IMR-90 (cell line): Measurements from ENCODE around the gene MTA3. TPM values are rescaled to one million over a fixed set of nuclear protein-coding genes. Genes with fewer than 3 reads are reported as not detected.

Experiments used
- ATAC-seq: fragments of 200-7000 bp; cut with Tn5 transposase; 2 replicates; pipeline ENCODE4 v1.9.1; 2020; ENCODE audit warnings: low read depth, mild to moderate bottlenecking, moderate library complexity
- BruUV-seq: library from RNA; stranded (reverse); fragments of 400-500 nt; replicated peaks from 2 replicates; lab custom pipeline; 2021; lab: Mats Ljungman, UMichigan
- CTCF ChIA-PET: fragments of 300-600 bp; formaldehyde crosslinking; extraction: SDS; loops from one replicate; lab custom pipeline; 2021; ENCODE audit warnings: antibody characterized with exemption; lab: Yijun Ruan, JAX
- POLR2A ChIA-PET: fragments of 300-600 bp; sonication (Branson Sonifier 250); formaldehyde crosslinking; loops from one replicate; lab custom pipeline; 2022; ENCODE audit warnings: antibody characterized with exemption; ENCODE audit not compliant: unreplicated experiment; lab: Charles Lee
- DNase-seq: peaks from one replicate; pipeline ENCODE4 v3.0.0; 2013
- H2AFZ ChIP-seq: replicated peaks from 2 replicates; pipeline ENCODE3; 2013; ENCODE audit warnings: low read length, mild to moderate bottlenecking; ENCODE audit not compliant: poor library complexity
- H2AK5ac ChIP-seq: 2 replicates; pipeline ENCODE4 v1.6.1; 2013; ENCODE audit warnings: low read depth, low read length, inconsistent platforms
- H2AK9ac ChIP-seq: replicated peaks from 2 replicates; pipeline ENCODE3; 2013; ENCODE audit warnings: mild to moderate bottlenecking, low read depth, low read length, moderate library complexity; ENCODE audit not compliant: poor library complexity
- H2BK120ac ChIP-seq: 2 replicates; pipeline ENCODE4 v1.6.1; 2013; ENCODE audit warnings: low read depth, low read length, inconsistent platforms
- H2BK15ac ChIP-seq: 3 replicates; pipeline ENCODE4 v1.6.1; 2013; ENCODE audit warnings: low read depth, low read length, inconsistent platforms
- H2BK20ac ChIP-seq: 2 replicates; pipeline ENCODE4 v1.6.1; 2013; ENCODE audit warnings: low read depth, mild to moderate bottlenecking, inconsistent platforms, low read length, moderate library complexity
- H2BK5ac ChIP-seq: 2 replicates; pipeline ENCODE4 v1.6.1; 2013; ENCODE audit warnings: mild to moderate bottlenecking, low read depth, low read length, inconsistent platforms; ENCODE audit not compliant: poor library complexity, severe bottlenecking
- H3K14ac ChIP-seq: replicated peaks from 2 replicates; pipeline ENCODE4 v1.6.1; 2013; ENCODE audit warnings: low read depth, low read length, inconsistent platforms
- H3K18ac ChIP-seq: 2 replicates; pipeline ENCODE4 v1.6.1; 2013; ENCODE audit warnings: low read depth, low read length, control low read depth
- H3K23ac ChIP-seq: 2 replicates; pipeline ENCODE4 v1.6.1; 2013; ENCODE audit warnings: low read depth, low read length, inconsistent platforms
- H3K27ac ChIP-seq: 2 replicates; pipeline ENCODE4 v1.5.1; 2013; ENCODE audit warnings: mild to moderate bottlenecking, control low read depth, low read length; ENCODE audit not compliant: insufficient read depth
- H3K27me3 ChIP-seq: 2 replicates; pipeline ENCODE4 v1.6.1; 2013; ENCODE audit warnings: low read length; ENCODE audit not compliant: control insufficient read depth, insufficient read depth
- H3K36me3 ChIP-seq: 2 replicates; pipeline ENCODE4 v1.6.1; 2013; ENCODE audit warnings: low read length, mixed read lengths; ENCODE audit not compliant: control insufficient read depth, insufficient read depth
- H3K4ac ChIP-seq: 2 replicates; pipeline ENCODE4 v1.6.1; 2013; ENCODE audit warnings: low read depth, low read length, inconsistent platforms
- H3K4me1 ChIP-seq: 2 replicates; pipeline ENCODE4 v1.6.1; 2013; ENCODE audit warnings: low read length, mixed read lengths; ENCODE audit not compliant: control insufficient read depth, insufficient read depth
- H3K4me2 ChIP-seq: 2 replicates; pipeline ENCODE4 v1.6.1; 2013; ENCODE audit warnings: low read depth, mild to moderate bottlenecking, control low read depth, low read length, moderate library complexity
- H3K4me3 ChIP-seq: 2 replicates; pipeline ENCODE4 v1.5.1; 2013; ENCODE audit warnings: low read depth, mild to moderate bottlenecking, control low read depth, low read length, moderate library complexity; ENCODE audit not compliant: insufficient read depth
- H3K56ac ChIP-seq: 2 replicates; pipeline ENCODE4 v1.6.1; 2013; ENCODE audit warnings: low read length, inconsistent platforms; ENCODE audit not compliant: insufficient read depth; ENCODE audit errors: extremely low read depth
- H3K79me1 ChIP-seq, 2 experiments: 2 replicates each; pipeline ENCODE4 v1.6.1; 2013; ENCODE audit warnings: low read length in 2 of 2, inconsistent platforms in 1 of 2, low read depth in 1 of 2
- H3K9ac ChIP-seq: 2 replicates; pipeline ENCODE4 v1.6.1; 2013; ENCODE audit warnings: low read depth, low read length, control low read depth
- H3K9me1 ChIP-seq: 2 replicates; pipeline ENCODE4 v1.6.1; 2013; ENCODE audit warnings: low read length, inconsistent platforms; ENCODE audit not compliant: insufficient read depth
- H3K9me3 ChIP-seq: 2 replicates; pipeline ENCODE4 v1.6.1; 2013; ENCODE audit warnings: low read length; ENCODE audit not compliant: control insufficient read depth, insufficient read depth
- H4K20me1 ChIP-seq: 2 replicates; pipeline ENCODE4 v1.6.1; 2013; ENCODE audit warnings: low read length, inconsistent platforms; ENCODE audit not compliant: insufficient read depth
- H4K5ac ChIP-seq: 2 replicates; pipeline ENCODE4 v1.6.1; 2013; ENCODE audit warnings: mild to moderate bottlenecking, low read depth, low read length, control low read depth
- H4K8ac ChIP-seq, 2 experiments: 2 replicates each; pipeline ENCODE4 v1.6.1; 2013; ENCODE audit warnings: low read depth in 2 of 2, low read length in 2 of 2, control low read depth in 1 of 2, inconsistent platforms in 1 of 2
- H4K91ac ChIP-seq: 2 replicates; pipeline ENCODE4 v1.6.1; 2013; ENCODE audit warnings: low read depth, low read length, inconsistent platforms; ENCODE audit not compliant: insufficient read depth
- BHLHE40 ChIP-seq: fragments of 150-350 bp; IDR thresholded peaks from 2 replicates; pipeline ENCODE4 v1.6.1; 2016; ENCODE audit warnings: mild to moderate bottlenecking, low read depth, low read length
- CEBPB ChIP-seq: IDR thresholded peaks from 2 replicates; pipeline ENCODE4 v1.6.1; 2012; ENCODE audit warnings: low read depth, low read length, improper control_type of control experiment
- CHD1 ChIP-seq: IDR thresholded peaks from 2 replicates; pipeline ENCODE4 v1.6.1; 2012; ENCODE audit warnings: low read depth, low read length, improper control_type of control experiment
- CTCF ChIP-seq: conservative IDR thresholded peaks from 2 replicates; pipeline ENCODE4 v1.5.1; 2012; ENCODE audit warnings: mild to moderate bottlenecking, low read depth, low read length, improper control_type of control experiment
- ELK1 ChIP-seq: fragments of 150-350 bp; IDR thresholded peaks from 2 replicates; pipeline ENCODE4 v1.6.1; 2016; ENCODE audit warnings: low read depth, mild to moderate bottlenecking, low read length, moderate library complexity, borderline replicate concordance
- FOS ChIP-seq: fragments of 150-350 bp; IDR thresholded peaks from 2 replicates; pipeline ENCODE4 v1.6.1; 2016; ENCODE audit warnings: low read depth, low read length
- MAFK ChIP-seq: IDR thresholded peaks from 2 replicates; pipeline ENCODE4 v1.6.1; 2012; ENCODE audit warnings: low read depth, low read length, improper control_type of control experiment
- MXI1 ChIP-seq: IDR thresholded peaks from 2 replicates; pipeline ENCODE4 v1.6.1; 2012; ENCODE audit warnings: low read depth, mild to moderate bottlenecking, low read length, moderate library complexity, borderline replicate concordance
- NFE2L2 ChIP-seq: fragments of 150-350 bp; IDR thresholded peaks from 2 replicates; pipeline ENCODE4 v1.6.1; 2016; ENCODE audit warnings: low read depth, mild to moderate bottlenecking, low read length
- POLR2A ChIP-seq: IDR thresholded peaks from 2 replicates; pipeline ENCODE4 v1.6.1; 2012; ENCODE audit warnings: mild to moderate bottlenecking, low read depth, low read length
- RAD21 ChIP-seq: IDR thresholded peaks from 2 replicates; pipeline ENCODE4 v1.6.1; 2012; ENCODE audit warnings: low read length, improper control_type of control experiment
- RCOR1 ChIP-seq: IDR thresholded peaks from 2 replicates; pipeline ENCODE4 v1.6.1; 2012; ENCODE audit warnings: mild to moderate bottlenecking, low read length, improper control_type of control experiment; ENCODE audit not compliant: insufficient replicate concordance
- RFX5 ChIP-seq: IDR thresholded peaks from 2 replicates; pipeline ENCODE4 v1.8.0; 2012; ENCODE audit warnings: low read depth, mild to moderate bottlenecking, low read length, moderate library complexity
- SMC3 ChIP-seq: fragments of 150-350 bp; IDR thresholded peaks from 2 replicates; pipeline ENCODE4 v1.6.1; 2016; ENCODE audit warnings: low read depth, mild to moderate bottlenecking, antibody characterized with exemption, low read length, moderate library complexity
- USF2 ChIP-seq: fragments of 150-350 bp; IDR thresholded peaks from 2 replicates; pipeline ENCODE4 v1.6.1; 2017; ENCODE audit warnings: mild to moderate bottlenecking, antibody characterized with exemption, low read length, low read depth
- WGBS, 2 experiments: methylation state at CpG; one replicate each; pipeline versions ENCODE4 v1.1.5 to v1.1.7; 2013; ENCODE audit warnings: missing lambda C conversion rate in 2 of 2; ENCODE audit not compliant: insufficient read length in 1 of 2; ENCODE audit errors: extremely low coverage in 2 of 2; 5-methylcytosine and 5-hydroxymethylcytosine counted together
- dilution Hi-C: fragments of 300-500 bp; cut with HindIII; formaldehyde crosslinking; loops from one replicate; pipeline ENCODE4 v1.14.3; 2018; ENCODE audit warnings: low sequenced_read_pairs; ENCODE audit not compliant: unreplicated experiment
- in situ Hi-C: fragments of 300-500 bp; cut with MboI; formaldehyde crosslinking; loops from 3 replicates; pipeline ENCODE4 v1.14.3; 2019; ENCODE audit warnings: low sequenced_read_pairs, inconsistent platforms, mixed read lengths
- intact Hi-C: fragments of 100-400 bp; cut with micrococcal nuclease; formaldehyde crosslinking; loops from 2 replicates; pipeline ENCODE4 v1.10.0; 2022
- polyA plus RNA-seq, 3 experiments: library from polyadenylated mRNA; depleted of rRNA; stranded (reverse); fragments of >200 nt; gene quantifications; 2 replicates each; pipeline ENCODE4 v1.2.3, GENCODE V29; 2012; ENCODE audit warnings: low replicate concordance in 1 of 3
- total RNA-seq: library from RNA; depleted of rRNA; stranded (reverse); fragments of >200 nt; gene quantifications from 2 replicates; pipeline ENCODE4 v1.2.3, GENCODE V29; 2012

MTA3 gene
- total and polyA plus RNA-seq, 2 of the 4 experiments (the other 2 are of a cell fraction): 31.9 to 34.3 TPM

- ChIA-PET CTCF (interaction anchor here (1.3 kb wide), 1 partner anchor 10 kb away, joined by 5 read pairs; no protein-coding TSS in a partner anchor), POLR2A (no interaction called here)
- dilution Hi-C loops: no loop called here
- Histone ChIP-seq H2BK15ac (no peak overlapping the region), H2BK20ac (no peak overlapping the region), H2AK9ac (no peak overlapping the region), H3K27ac (no peak overlapping the region), H3K9ac (no peak overlapping the region), H3K9me3 (no peaks in the 10 kb centered on the region), H2BK120ac (no peak overlapping the region), H4K20me1 (no peaks in the 10 kb centered on the region), H3K79me1 (no peaks in the 10 kb centered on the region), H3K4ac (no peak overlapping the region), H2AK5ac (no peak overlapping the region), H4K91ac (no peak overlapping the region), H4K5ac (no peak overlapping the region), H3K9me1 (peaks cover 4% of the 10 kb centered on the region; the same call in 1 of the 2 replicates), H3K4me3 (no peak overlapping the region), H3K14ac (no peak overlapping the region), H3K27me3 (no peaks in the 10 kb centered on the region; the same call in 1 of the 2 replicates), H3K23ac (no peak overlapping the region), H3K56ac (no peak overlapping the region), H3K18ac (no peak overlapping the region), H2BK5ac (no peak overlapping the region), H4K8ac (no peak overlapping the region), H3K4me2 (no peak overlapping the region), H3K4me1 (no peaks in the 10 kb centered on the region), H2AFZ (no peak overlapping the region), H3K36me3 (no peaks in the 10 kb centered on the region)
- no peak for ATAC-seq
- TF ChIP-seq USF2 (no peak), ELK1 (no peak), MXI1 (no peak), MAFK (no peak), RFX5 (no peak), CEBPB (no peak), RCOR1 (no peak), CTCF (no peak), SMC3 (no peak), POLR2A (no peak), FOS (no peak), RAD21 (no peak), NFE2L2 (no peak), BHLHE40 (no peak), CHD1 (no peak)
- DNase-seq: no peak
- intact Hi-C loops: no loop called here
- in situ Hi-C loops: no loop called here
- 100% methylated on average over 1 of the region's 2 CpGs; no CpG with 5 or more reads in 1 of the 2 experiments for WGBS, 2 experiments
- no TSS peak for BruUV-seq
Observed at GRCh38 chr2:42764901-42765300, 196.5 kb downstream of the MTA3 start.
